ENCODE data around the gene TBX1.

DNA sequence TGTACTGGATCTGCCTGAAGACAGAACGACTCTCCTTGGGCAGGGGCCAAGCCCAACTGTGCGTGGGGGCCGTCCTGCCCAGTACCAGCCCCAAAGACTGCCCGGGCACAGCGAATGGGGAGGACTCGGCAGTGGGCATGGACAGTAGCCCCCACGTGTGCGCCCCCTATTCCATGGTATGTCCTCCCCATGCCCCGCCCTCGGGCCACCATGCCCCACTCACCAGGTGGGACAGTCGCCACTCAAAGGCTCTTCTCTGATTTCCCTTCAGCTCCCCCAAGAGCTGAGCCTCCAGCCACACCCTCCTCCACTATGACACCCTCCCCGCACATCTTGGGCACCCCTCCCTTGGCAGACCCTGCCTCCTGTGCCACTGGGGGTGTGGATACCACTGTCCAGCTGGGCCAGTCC, 50.6 kb downstream of the TBX1 start:
- TF ChIP-seq POLR2A (IDR thresholded peaks at IDR 0.05), result no peak
- TF ChIP-seq, protein P1, sequence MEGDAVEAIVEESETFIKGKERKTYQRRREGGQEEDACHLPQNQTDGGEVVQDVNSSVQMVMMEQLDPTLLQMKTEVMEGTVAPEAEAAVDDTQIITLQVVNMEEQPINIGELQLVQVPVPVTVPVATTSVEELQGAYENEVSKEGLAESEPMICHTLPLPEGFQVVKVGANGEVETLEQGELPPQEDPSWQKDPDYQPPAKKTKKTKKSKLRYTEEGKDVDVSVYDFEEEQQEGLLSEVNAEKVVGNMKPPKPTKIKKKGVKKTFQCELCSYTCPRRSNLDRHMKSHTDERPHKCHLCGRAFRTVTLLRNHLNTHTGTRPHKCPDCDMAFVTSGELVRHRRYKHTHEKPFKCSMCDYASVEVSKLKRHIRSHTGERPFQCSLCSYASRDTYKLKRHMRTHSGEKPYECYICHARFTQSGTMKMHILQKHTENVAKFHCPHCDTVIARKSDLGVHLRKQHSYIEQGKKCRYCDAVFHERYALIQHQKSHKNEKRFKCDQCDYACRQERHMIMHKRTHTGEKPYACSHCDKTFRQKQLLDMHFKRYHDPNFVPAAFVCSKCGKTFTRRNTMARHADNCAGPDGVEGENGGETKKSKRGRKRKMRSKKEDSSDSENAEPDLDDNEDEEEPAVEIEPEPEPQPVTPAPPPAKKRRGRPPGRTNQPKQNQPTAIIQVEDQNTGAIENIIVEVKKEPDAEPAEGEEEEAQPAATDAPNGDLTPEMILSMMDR (IDR thresholded peaks at IDR 0.05), result no peak
